ENCODE data around the gene DSN1. TPM values are rescaled to one million over a fixed set of nuclear protein-coding genes. Genes with fewer than 3 reads are reported as not detected.

Gene DSN1
- total and polyA plus RNA-seq, 2 donors (not counting 3 experiments of a cell fraction or from before 2014, with no cell fraction given) = 11.0 to 25.0 TPM

GRCh38 chr20:36745234-36745926 is 28.2 kb downstream of the DSN1 start:
- Histone ChIP-seq H4K20me1 (replicated peaks; ENCODE audit: control insufficient read depth, extremely low read depth, insufficient read depth, low read length) (no peaks in the 10 kb centered on the region), H3K4me2 (ENCODE audit: insufficient read depth, low read length) (peak overlapping the region; percentile 58), H3K79me2 (ENCODE audit: control insufficient read depth, insufficient read depth, low read length) (no peaks in the 10 kb centered on the region), H3K9me3 (replicated peaks; ENCODE audit: control insufficient read depth, insufficient read depth, low read length) (no peaks in the 10 kb centered on the region), H3K36me3 (ENCODE audit: control insufficient read depth in 2 of 2, extremely low read depth in 1 of 2, insufficient read depth in 2 of 2, low read length in 2 of 2) (no peaks in the 10 kb centered on the region), H3K9ac (replicated peaks; ENCODE audit: extremely low read depth, insufficient read depth, low read length) (no peak overlapping the region), H3K4me1 (ENCODE audit: control insufficient read depth, extremely low read depth, insufficient read depth, low read length) (peaks cover 11% of the 10 kb centered on the region), H2AFZ (ENCODE audit: low read depth, low read length) (peak overlapping the region; percentile 87), H3K9me1 (replicated peaks; ENCODE audit: control insufficient read depth, extremely low read depth, insufficient read depth, low read length) (no peaks in the 10 kb centered on the region), H3K27ac (ENCODE audit: insufficient read depth, low read depth, low read length) (no peak overlapping the region), H3K27me3 (ENCODE audit: control insufficient read depth in 2 of 2, insufficient read depth in 2 of 2, low read length in 2 of 2) (no peaks in the 10 kb centered on the region), H3K4me3 (replicated peaks in 1 of 3; ENCODE audit: insufficient read depth in 1 of 3, low read depth in 1 of 3, low read length in 3 of 3) (peak overlapping the region; percentile 32 to 76 (median 36))
- FAIRE-seq (no peak), DNase-seq (ENCODE audit: low read depth, low spot score) (peak; percentile 26)
- TF ChIP-seq POLR2A (IDR thresholded peaks at IDR 0.05; ENCODE audit: low read depth, low read length) (no peak), JUN (IDR thresholded peaks at IDR 0.05; ENCODE audit: borderline replicate concordance, insufficient read depth, insufficient read length, low read depth) (no peak), CTCF (IDR thresholded peaks at IDR 0.05; ENCODE audit: extremely low read depth in 1 of 2, insufficient read depth in 1 of 2, low read depth in 1 of 2, low read length in 2 of 2) (peak in 1 of 2 donors; percentile 15), POLR2AphosphoS5 (IDR thresholded peaks at IDR 0.05; ENCODE audit: insufficient read depth, low read depth, low read length) (no peak), EZH2 (IDR thresholded peaks at IDR 0.05; ENCODE audit: borderline replicate concordance, low read depth, low read length, severe bottlenecking) (no peak), GATA2 (IDR thresholded peaks at IDR 0.05; ENCODE audit: insufficient read depth, insufficient read length, low read depth, low read length) (no peak), FOS (IDR thresholded peaks at IDR 0.05; ENCODE audit: borderline replicate concordance, insufficient read depth, low read length) (no peak)
- BruUV-seq (replicated peaks) = no TSS peak
- intact Hi-C loops (cut with micrococcal nuclease) = loop anchor here (5.0 kb wide), 1 partner anchor 283 kb away; no protein-coding TSS in a partner anchor
- POLR2A ChIA-PET = interaction anchor here (1.4 kb wide), 1 partner anchor 10 kb away, joined by 5 read pairs; no protein-coding TSS in a partner anchor
- CTCF ChIA-PET = interaction anchor here (1.0 to 2.4 kb wide), 4 partner anchors 9 to 11 kb away, joined by 4 to 18 read pairs (median 8); no protein-coding TSS in a partner anchor
- dilution Hi-C loops (cut with MboI; ENCODE audit: extremely low pct_ligation_motif_present, low sequenced_read_pairs) = no loop called here
